Measurements from ENCODE around the gene ZBTB16. TPM values are rescaled to one million over a fixed set of nuclear protein-coding genes. Genes with fewer than 3 reads are reported as not detected.

The ZBTB16 gene
- total RNA-seq, 1 donor from 2014 or later, result 11.9 TPM

GRCh38 chr11:114116357-114116756, 56.8 kb downstream of the ZBTB16 start:
- Mint-ChIP-seq H3K4me1 (ENCODE audit: unreplicated experiment) (peaks cover 42% of the 10 kb centered on the region), H3K36me3 (no peaks in the 10 kb centered on the region), H3K27ac (no peak overlapping the region), H3K27me3 (peaks cover 82% of the 10 kb centered on the region), H3K9me3 (peaks cover 4% of the 10 kb centered on the region), H3K4me3 (no peak overlapping the region)
- DNase-seq (ENCODE audit: extremely low spot score, unreplicated experiment), result no peak
- TF ChIP-seq, protein P1, sequence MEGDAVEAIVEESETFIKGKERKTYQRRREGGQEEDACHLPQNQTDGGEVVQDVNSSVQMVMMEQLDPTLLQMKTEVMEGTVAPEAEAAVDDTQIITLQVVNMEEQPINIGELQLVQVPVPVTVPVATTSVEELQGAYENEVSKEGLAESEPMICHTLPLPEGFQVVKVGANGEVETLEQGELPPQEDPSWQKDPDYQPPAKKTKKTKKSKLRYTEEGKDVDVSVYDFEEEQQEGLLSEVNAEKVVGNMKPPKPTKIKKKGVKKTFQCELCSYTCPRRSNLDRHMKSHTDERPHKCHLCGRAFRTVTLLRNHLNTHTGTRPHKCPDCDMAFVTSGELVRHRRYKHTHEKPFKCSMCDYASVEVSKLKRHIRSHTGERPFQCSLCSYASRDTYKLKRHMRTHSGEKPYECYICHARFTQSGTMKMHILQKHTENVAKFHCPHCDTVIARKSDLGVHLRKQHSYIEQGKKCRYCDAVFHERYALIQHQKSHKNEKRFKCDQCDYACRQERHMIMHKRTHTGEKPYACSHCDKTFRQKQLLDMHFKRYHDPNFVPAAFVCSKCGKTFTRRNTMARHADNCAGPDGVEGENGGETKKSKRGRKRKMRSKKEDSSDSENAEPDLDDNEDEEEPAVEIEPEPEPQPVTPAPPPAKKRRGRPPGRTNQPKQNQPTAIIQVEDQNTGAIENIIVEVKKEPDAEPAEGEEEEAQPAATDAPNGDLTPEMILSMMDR (conservative IDR thresholded peaks at IDR 0.05), result no peak

DNA sequence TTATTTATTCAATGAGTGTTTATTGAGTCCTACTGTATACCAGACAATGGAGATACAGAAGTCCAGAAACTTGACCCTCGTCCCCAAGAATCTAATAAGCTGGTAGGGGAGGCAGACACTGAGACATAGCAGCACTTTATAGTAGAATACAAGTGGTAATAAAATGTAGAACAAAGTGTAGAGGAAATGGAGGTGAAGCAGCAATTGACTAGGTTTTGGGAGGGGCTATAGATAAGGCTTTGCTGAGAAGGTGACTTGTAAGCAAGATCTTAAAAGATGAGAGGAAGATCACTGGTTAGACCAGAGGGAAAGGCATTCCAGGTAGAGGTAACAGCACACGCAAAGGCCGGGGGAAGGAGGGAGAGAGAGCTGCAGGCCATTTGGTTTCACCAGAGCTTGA, 57.3 kb downstream of the ZBTB16 start:
- Mint-ChIP-seq H3K27me3 (peaks cover 78% of the 10 kb centered on the region), H3K4me1 (ENCODE audit: unreplicated experiment) (peaks cover 39% of the 10 kb centered on the region)
- TF ChIP-seq, protein P1 (conservative IDR thresholded peaks at IDR 0.05), result no peak

DNA sequence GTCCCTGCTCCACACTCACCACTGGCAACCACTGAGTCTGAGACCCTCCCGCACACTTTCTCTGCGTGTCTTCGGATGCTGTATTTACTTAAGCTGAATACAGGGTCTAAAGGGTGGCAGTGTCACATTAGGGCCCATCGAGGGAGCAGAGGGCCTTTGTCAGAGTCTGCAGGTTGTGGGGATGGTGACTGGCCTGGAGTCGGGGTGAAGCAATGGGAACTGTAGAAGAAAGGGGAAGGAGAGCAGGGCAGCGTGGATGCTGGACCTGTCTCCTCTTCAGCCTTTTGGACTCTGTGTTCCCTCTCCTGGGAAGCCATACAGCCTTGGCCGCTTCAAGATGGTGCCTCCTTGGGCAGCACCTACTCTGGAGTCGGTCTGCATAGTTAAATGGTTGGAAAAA, 61.1 kb downstream of the ZBTB16 start:
- Mint-ChIP-seq H3K4me1 (ENCODE audit: unreplicated experiment) (peaks cover 46% of the 10 kb centered on the region), H3K36me3 (no peaks in the 10 kb centered on the region), H3K9me3 (peaks cover 4% of the 10 kb centered on the region), H3K27ac (no peak overlapping the region), H3K27me3 (peaks cover 79% of the 10 kb centered on the region), H3K4me3 (no peak overlapping the region)
- TF ChIP-seq, protein P1 (conservative IDR thresholded peaks at IDR 0.05), result no peak
- no peak for DNase-seq (ENCODE audit: extremely low spot score, unreplicated experiment)

More for the DNA sequence above, 57.3 kb downstream of the ZBTB16 start:
- no peak overlapping the region for H3K27ac Mint-ChIP-seq
- no peak overlapping the region for H3K4me3 Mint-ChIP-seq
- H3K36me3 Mint-ChIP-seq, result no peaks in the 10 kb centered on the region
- DNase-seq (ENCODE audit: extremely low spot score, unreplicated experiment), result no peak
- peaks cover 4% of the 10 kb centered on the region for H3K9me3 Mint-ChIP-seq

GRCh38 chr11:114121138-114121537, 61.6 kb downstream of the ZBTB16 start:
- Mint-ChIP-seq H3K27ac (no peak overlapping the region), H3K36me3 (no peaks in the 10 kb centered on the region), H3K4me1 (ENCODE audit: unreplicated experiment) (peaks cover 41% of the 10 kb centered on the region), H3K4me3 (no peak overlapping the region), H3K9me3 (peaks cover 4% of the 10 kb centered on the region), H3K27me3 (peaks cover 78% of the 10 kb centered on the region)
- no peak for DNase-seq (ENCODE audit: extremely low spot score, unreplicated experiment)
- TF ChIP-seq, protein P1 (conservative IDR thresholded peaks at IDR 0.05), result no peak

DNA sequence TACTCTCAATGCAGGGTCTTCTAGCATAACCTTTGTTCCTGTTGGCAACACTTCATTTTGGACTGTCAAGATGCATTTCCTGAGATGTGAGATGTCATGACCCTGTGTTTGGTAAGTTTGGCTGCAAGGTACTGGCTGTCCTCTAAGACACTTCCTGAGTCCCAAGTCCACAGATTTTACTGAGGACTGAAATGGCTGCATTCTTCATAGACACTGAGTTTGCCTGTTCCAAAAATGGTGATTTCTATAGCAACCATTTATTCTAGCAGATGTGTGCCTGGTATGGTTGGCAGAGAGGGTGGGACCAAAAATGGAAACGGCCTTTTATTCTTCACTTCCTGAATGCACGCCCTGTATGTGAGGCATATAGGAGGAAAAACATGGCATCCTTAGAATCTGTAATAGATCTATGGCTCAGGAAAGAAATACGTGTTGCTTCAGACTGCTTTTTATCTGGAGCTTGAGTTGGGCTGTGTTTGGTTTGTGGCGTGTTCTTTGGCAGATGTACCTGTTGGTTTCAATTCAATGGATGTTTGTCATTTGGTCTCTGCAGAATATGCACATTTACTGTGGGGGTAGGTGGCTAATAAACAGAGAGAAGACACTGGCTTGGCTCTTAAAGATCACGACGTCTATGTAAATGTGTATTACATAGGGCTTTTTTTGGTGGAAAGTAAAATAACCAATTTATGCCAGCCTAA, 62.4 kb downstream of the ZBTB16 start:
- peaks cover 78% of the 10 kb centered on the region for H3K27me3 Mint-ChIP-seq
- peaks cover 33% of the 10 kb centered on the region for H3K4me1 Mint-ChIP-seq (ENCODE audit: unreplicated experiment)
- DNase-seq (ENCODE audit: extremely low spot score, unreplicated experiment), result no peak
- no peak overlapping the region for H3K4me3 Mint-ChIP-seq
- TF ChIP-seq, protein P1 (conservative IDR thresholded peaks at IDR 0.05), result no peak
- peaks cover under 1% of the 10 kb centered on the region for H3K9me3 Mint-ChIP-seq
- H3K27ac Mint-ChIP-seq, result no peak overlapping the region
- H3K36me3 Mint-ChIP-seq, result no peaks in the 10 kb centered on the region

Measured in type B pancreatic cell (in vitro differentiated cells).